ENCODE results near the gene APOM. TPM values are rescaled to one million over a fixed set of nuclear protein-coding genes. Genes with fewer than 3 reads are reported as not detected.
A peak's percentile ranks its signal among the peaks of the same experiment; 100 is the strongest.

The APOM gene
- total RNA-seq, 1 donor from 2014 or later: 2.6 TPM

DNA sequence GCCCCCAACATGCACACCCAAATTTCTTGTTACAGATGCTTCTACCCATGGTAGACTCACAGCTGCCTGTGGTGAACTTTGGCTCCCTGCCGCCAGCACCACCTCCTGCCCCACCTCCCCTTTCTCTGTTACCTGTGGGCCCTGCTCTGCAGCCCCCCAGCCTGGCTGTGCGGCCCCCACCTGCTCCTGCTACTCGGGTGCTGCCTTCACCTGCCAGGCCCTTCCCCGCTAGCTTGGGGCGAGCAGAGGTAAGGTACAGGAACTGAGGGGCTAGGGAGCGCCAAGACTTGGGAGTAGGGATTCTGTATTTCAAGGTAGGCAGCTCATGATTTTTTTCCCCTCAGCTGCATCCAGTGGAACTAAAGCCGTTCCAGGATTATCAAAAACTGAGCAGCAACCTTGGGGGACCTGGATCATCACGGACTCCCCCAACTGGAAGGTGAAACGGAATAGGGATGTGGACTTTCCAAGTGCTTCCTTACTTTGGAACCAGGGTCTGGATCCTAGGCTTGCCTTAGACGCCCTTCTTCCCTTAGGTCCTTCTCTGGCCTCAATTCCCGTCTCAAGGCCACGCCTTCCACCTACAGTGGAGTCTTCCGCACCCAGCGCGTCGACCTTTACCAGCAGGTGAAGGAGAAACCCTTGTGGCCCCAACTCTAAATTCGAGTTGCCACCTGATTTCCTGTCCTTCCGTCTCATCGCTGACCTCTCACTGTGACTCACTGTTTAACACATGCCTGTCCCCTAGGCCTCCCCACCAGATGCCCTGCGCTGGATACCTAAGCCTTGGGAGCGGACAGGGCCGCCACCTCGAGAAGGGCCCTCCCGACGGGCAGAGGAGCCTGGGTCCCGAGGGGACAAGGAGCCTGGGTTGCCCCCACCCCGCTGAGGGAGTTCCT lies 18.7 kb upstream of the APOM start:
- Histone ChIP-seq H3K79me2 (ENCODE audit: low read depth) (peaks cover 21% of the 10 kb centered on the region), H4K20me1 (ENCODE audit: low read depth) (peaks cover 57% of the 10 kb centered on the region), H3K36me3 (peaks cover 3% of the 10 kb centered on the region), H3K4me3 (no peak overlapping the region), H2AFZ (replicated peaks) (no peak overlapping the region), H3K4me2 (no peak overlapping the region), H3K4me1 (no peaks in the 10 kb centered on the region), H3F3A (ENCODE audit: low read depth) (peaks cover 81% of the 10 kb centered on the region), H3K9ac (no peak overlapping the region), H3K27ac (peak overlapping the region; percentile 37), H3K27me3 (no peaks in the 10 kb centered on the region), H3K9me3 (ENCODE audit: low read depth) (no peaks in the 10 kb centered on the region)
- Mint-ChIP-seq H3K27ac (no peak overlapping the region), H3K27me3 (ENCODE audit: insufficient read depth, low read depth) (peaks cover 2% of the 10 kb centered on the region), H3K36me3 (peaks cover 50% of the 10 kb centered on the region), H3K4me3 (no peak overlapping the region), H3K4me1 (peaks cover 2% of the 10 kb centered on the region), H3K9me3 (no peaks in the 10 kb centered on the region)
- TF ChIP-seq, protein P1, sequence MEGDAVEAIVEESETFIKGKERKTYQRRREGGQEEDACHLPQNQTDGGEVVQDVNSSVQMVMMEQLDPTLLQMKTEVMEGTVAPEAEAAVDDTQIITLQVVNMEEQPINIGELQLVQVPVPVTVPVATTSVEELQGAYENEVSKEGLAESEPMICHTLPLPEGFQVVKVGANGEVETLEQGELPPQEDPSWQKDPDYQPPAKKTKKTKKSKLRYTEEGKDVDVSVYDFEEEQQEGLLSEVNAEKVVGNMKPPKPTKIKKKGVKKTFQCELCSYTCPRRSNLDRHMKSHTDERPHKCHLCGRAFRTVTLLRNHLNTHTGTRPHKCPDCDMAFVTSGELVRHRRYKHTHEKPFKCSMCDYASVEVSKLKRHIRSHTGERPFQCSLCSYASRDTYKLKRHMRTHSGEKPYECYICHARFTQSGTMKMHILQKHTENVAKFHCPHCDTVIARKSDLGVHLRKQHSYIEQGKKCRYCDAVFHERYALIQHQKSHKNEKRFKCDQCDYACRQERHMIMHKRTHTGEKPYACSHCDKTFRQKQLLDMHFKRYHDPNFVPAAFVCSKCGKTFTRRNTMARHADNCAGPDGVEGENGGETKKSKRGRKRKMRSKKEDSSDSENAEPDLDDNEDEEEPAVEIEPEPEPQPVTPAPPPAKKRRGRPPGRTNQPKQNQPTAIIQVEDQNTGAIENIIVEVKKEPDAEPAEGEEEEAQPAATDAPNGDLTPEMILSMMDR (IDR thresholded peaks at IDR 0.05): no peak
- DNase-seq (ENCODE audit: low spot score): no peak

DNA sequence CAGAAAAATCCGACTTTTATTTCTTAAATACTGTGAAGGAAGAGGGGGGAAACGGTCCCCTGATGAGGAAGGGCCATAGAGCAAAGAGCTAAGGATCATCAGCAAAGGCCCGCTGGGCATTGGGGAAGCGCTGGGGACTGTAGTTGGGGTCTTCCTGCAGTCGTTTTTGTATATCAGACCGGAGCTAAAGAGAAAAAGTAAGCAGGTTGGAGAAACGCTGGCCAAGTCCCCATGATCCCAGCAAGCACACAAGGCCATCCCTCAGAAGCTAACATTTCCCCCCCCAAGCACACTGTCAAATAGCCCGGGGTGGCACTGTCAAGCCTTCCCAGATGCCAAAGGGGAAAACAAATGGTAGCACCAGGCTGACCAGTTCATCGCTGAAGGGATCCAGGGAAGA lies 16.7 kb upstream of the APOM start:
- H3K4me3 Mint-ChIP-seq: no peak overlapping the region
- H3K36me3 Mint-ChIP-seq: peaks cover 45% of the 10 kb centered on the region
- Histone ChIP-seq H2AFZ (replicated peaks) (no peak overlapping the region), H3K4me1 (no peaks in the 10 kb centered on the region), H3K4me2 (no peak overlapping the region), H4K20me1 (ENCODE audit: low read depth) (peaks cover 44% of the 10 kb centered on the region), H3K79me2 (ENCODE audit: low read depth) (peaks cover 3% of the 10 kb centered on the region), H3F3A (ENCODE audit: low read depth) (peaks cover 62% of the 10 kb centered on the region), H3K27ac (no peak overlapping the region), H3K9me3 (ENCODE audit: low read depth) (no peaks in the 10 kb centered on the region), H3K4me3 (no peak overlapping the region), H3K27me3 (no peaks in the 10 kb centered on the region), H3K36me3 (peaks cover under 1% of the 10 kb centered on the region), H3K9ac (no peak overlapping the region)
- H3K4me1 Mint-ChIP-seq: no peaks in the 10 kb centered on the region
- H3K27ac Mint-ChIP-seq: no peak overlapping the region
- no peak for TF ChIP-seq EZH2phosphoT487 (IDR thresholded peaks at IDR 0.05)
- TF ChIP-seq, protein P1 (IDR thresholded peaks at IDR 0.05): no peak
- TF ChIP-seq EZH2 (IDR thresholded peaks at IDR 0.05): no peak
- H3K9me3 Mint-ChIP-seq: no peaks in the 10 kb centered on the region
- no peak for DNase-seq (ENCODE audit: low spot score)
- peaks cover 2% of the 10 kb centered on the region for H3K27me3 Mint-ChIP-seq (ENCODE audit: insufficient read depth, low read depth)

DNA sequence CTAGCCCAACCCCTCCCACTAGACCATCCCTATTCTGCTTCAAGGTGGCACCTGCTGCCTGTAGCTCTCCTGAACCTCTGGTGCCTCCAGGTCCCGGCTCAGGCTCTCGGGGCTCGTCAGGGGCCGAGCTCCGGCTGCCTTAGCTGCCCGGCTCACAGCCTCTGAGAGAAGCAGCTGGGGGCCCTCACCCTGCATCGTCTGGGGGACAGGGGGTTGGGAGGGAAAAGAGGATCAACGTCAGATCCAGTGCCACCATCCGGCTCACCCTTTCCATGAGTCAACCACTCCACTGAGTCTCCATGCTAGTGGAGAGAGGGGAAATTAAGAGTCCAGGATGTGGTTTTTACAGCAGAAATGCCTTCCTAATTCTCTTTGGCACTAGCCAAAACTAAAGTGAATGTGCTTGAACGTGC lies 16.2 kb upstream of the APOM start:
- H3K36me3 ChIP-seq: no peaks in the 10 kb centered on the region

DNA sequence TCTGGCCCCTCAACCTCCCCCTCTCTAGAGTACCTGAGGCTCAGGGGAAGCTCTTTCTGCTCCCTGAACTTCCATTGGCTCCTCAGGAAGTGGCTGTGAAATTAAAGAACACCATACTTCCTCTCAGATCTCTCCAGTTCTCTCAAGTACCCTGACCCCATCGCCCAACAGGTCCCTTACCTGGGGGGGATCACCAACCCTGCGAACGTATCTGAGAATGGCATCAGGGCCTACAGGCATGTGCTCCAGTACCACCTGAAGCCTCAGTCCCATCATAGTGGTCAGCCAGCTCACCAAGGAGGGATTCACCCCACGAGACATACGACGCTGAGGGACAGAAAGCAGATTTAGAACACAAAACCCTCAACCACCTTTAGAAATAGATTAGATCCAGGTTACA lies 15.1 kb upstream of the APOM start:
- no peaks in the 10 kb centered on the region for H3K4me1 Mint-ChIP-seq
- no peak overlapping the region for H3K4me3 ChIP-seq
- no peak for TF ChIP-seq EZH2 (IDR thresholded peaks at IDR 0.05)
- no peak for TF ChIP-seq EZH2phosphoT487 (IDR thresholded peaks at IDR 0.05)
- TF ChIP-seq, protein P1 (IDR thresholded peaks at IDR 0.05): no peak

More for the DNA sequence above, 16.2 kb upstream of the APOM start:
- peaks cover 2% of the 10 kb centered on the region for H3K27me3 Mint-ChIP-seq (ENCODE audit: insufficient read depth, low read depth)
- Histone ChIP-seq H3F3A (ENCODE audit: low read depth) (peaks cover 58% of the 10 kb centered on the region), H3K27ac (no peak overlapping the region), H3K4me3 (no peak overlapping the region), H4K20me1 (ENCODE audit: low read depth) (peaks cover 40% of the 10 kb centered on the region), H3K4me2 (no peak overlapping the region), H2AFZ (replicated peaks) (no peak overlapping the region), H3K27me3 (no peaks in the 10 kb centered on the region), H3K79me2 (ENCODE audit: low read depth) (no peaks in the 10 kb centered on the region), H3K9ac (no peak overlapping the region), H3K4me1 (no peaks in the 10 kb centered on the region), H3K9me3 (ENCODE audit: low read depth) (no peaks in the 10 kb centered on the region)
- TF ChIP-seq EZH2phosphoT487 (IDR thresholded peaks at IDR 0.05): no peak
- H3K4me3 Mint-ChIP-seq: no peak overlapping the region
- no peak overlapping the region for H3K27ac Mint-ChIP-seq
- no peak for DNase-seq (ENCODE audit: low spot score)
- H3K9me3 Mint-ChIP-seq: no peaks in the 10 kb centered on the region
- peaks cover 43% of the 10 kb centered on the region for H3K36me3 Mint-ChIP-seq
- H3K4me1 Mint-ChIP-seq: no peaks in the 10 kb centered on the region

More for the DNA sequence above, 15.1 kb upstream of the APOM start:
- Histone ChIP-seq H4K20me1 (ENCODE audit: low read depth) (peaks cover 29% of the 10 kb centered on the region), H3K79me2 (ENCODE audit: low read depth) (no peaks in the 10 kb centered on the region), H3K27ac (no peak overlapping the region), H3K9ac (no peak overlapping the region), H2AFZ (replicated peaks) (no peak overlapping the region), H3K4me2 (no peak overlapping the region), H3K27me3 (no peaks in the 10 kb centered on the region), H3K9me3 (ENCODE audit: low read depth) (no peaks in the 10 kb centered on the region), H3K4me1 (no peaks in the 10 kb centered on the region), H3F3A (ENCODE audit: low read depth) (peaks cover 47% of the 10 kb centered on the region), H3K36me3 (no peaks in the 10 kb centered on the region)
- H3K27ac Mint-ChIP-seq: no peak overlapping the region
- peaks cover 2% of the 10 kb centered on the region for H3K27me3 Mint-ChIP-seq (ENCODE audit: insufficient read depth, low read depth)
- H3K4me3 Mint-ChIP-seq: no peak overlapping the region
- DNase-seq (ENCODE audit: low spot score): no peak
- H3K9me3 Mint-ChIP-seq: no peaks in the 10 kb centered on the region
- peaks cover 45% of the 10 kb centered on the region for H3K36me3 Mint-ChIP-seq
